Measurements from ENCODE around the gene KIAA1549. TPM values are rescaled to one million over a fixed set of nuclear protein-coding genes. Genes with fewer than 3 reads are reported as not detected.

Gene KIAA1549
- total and polyA plus RNA-seq, 2 of the 4 experiments (the other 2 are of a cell fraction), result 1.3 to 3.3 TPM

DNA sequence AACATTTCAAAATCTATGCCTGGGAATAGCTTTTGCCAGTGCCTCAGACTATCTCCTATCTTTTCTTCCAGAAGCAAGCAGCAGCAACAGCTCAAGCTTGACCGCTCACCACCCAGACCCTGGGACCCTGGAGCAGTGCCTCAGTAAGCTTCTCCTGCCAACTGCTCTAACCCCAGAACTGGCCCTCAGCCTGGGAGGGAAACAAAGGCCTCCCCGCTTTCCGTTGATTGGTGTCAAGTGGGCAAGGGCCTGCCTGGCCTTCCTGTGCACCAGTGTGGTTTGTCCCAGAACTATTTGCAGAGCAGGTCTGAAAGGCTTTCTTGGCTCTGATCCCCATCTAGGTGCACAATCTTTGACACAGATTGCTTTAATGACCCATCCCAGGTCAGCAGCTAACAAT lies 179.9 kb downstream of the KIAA1549 start:
- ATAC-seq (ENCODE audit: low read depth) (no peak), DNase-seq (no peak)
- no peak for TF ChIP-seq RCOR1 (IDR thresholded peaks at IDR 0.05; ENCODE audit: insufficient replicate concordance, low read length)
- TF ChIP-seq, protein P1, sequence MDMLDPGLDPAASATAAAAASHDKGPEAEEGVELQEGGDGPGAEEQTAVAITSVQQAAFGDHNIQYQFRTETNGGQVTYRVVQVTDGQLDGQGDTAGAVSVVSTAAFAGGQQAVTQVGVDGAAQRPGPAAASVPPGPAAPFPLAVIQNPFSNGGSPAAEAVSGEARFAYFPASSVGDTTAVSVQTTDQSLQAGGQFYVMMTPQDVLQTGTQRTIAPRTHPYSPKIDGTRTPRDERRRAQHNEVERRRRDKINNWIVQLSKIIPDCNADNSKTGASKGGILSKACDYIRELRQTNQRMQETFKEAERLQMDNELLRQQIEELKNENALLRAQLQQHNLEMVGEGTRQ (IDR thresholded peaks at IDR 0.05; ENCODE audit: low read depth, low read length), result no peak
- no peak for TF ChIP-seq MAZ (IDR thresholded peaks at IDR 0.05; ENCODE audit: borderline replicate concordance, low read depth, low read length)
- TF ChIP-seq NFE2L2 (IDR thresholded peaks at IDR 0.05; ENCODE audit: low read depth, low read length), result no peak
- no peak for TF ChIP-seq CHD1 (IDR thresholded peaks at IDR 0.05; ENCODE audit: low read depth, low read length)
- TF ChIP-seq BHLHE40 (IDR thresholded peaks at IDR 0.05; ENCODE audit: low read depth, low read length), result no peak
- no peak for TF ChIP-seq MXI1 (IDR thresholded peaks at IDR 0.05; ENCODE audit: borderline replicate concordance, low read depth, low read length)
- no peak for TF ChIP-seq CEBPB (IDR thresholded peaks at IDR 0.05; ENCODE audit: low read depth, low read length)
- TF ChIP-seq RAD21 (IDR thresholded peaks at IDR 0.05; ENCODE audit: low read length), result no peak
- no peak for TF ChIP-seq POLR2A (IDR thresholded peaks at IDR 0.05; ENCODE audit: low read depth, low read length)
- no peak for TF ChIP-seq SMC3 (IDR thresholded peaks at IDR 0.05; ENCODE audit: low read depth, low read length)
- no peak for TF ChIP-seq MAFK (IDR thresholded peaks at IDR 0.05; ENCODE audit: low read depth, low read length)
- TF ChIP-seq, protein P2, sequence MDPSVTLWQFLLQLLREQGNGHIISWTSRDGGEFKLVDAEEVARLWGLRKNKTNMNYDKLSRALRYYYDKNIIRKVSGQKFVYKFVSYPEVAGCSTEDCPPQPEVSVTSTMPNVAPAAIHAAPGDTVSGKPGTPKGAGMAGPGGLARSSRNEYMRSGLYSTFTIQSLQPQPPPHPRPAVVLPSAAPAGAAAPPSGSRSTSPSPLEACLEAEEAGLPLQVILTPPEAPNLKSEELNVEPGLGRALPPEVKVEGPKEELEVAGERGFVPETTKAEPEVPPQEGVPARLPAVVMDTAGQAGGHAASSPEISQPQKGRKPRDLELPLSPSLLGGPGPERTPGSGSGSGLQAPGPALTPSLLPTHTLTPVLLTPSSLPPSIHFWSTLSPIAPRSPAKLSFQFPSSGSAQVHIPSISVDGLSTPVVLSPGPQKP (IDR thresholded peaks at IDR 0.05; ENCODE audit: borderline replicate concordance, low read depth, low read length), result no peak
- TF ChIP-seq RFX5 (IDR thresholded peaks at IDR 0.05; ENCODE audit: low read depth, low read length), result no peak
- TF ChIP-seq FOS (IDR thresholded peaks at IDR 0.05; ENCODE audit: low read depth, low read length), result no peak
- Histone ChIP-seq H4K8ac (ENCODE audit: low read depth in 2 of 2, low read length in 2 of 2) (no peak overlapping the region), H3K4me2 (ENCODE audit: low read depth, low read length) (no peak overlapping the region), H3K27me3 (ENCODE audit: control insufficient read depth, insufficient read depth, low read length) (no peaks in the 10 kb centered on the region), H4K5ac (ENCODE audit: low read depth, low read length) (no peak overlapping the region), H3K23ac (ENCODE audit: low read depth, low read length) (no peak overlapping the region), H3K4me1 (ENCODE audit: control insufficient read depth, insufficient read depth, low read length) (no peaks in the 10 kb centered on the region), H3K9me3 (ENCODE audit: control insufficient read depth, insufficient read depth, low read length) (no peaks in the 10 kb centered on the region), H2AFZ (replicated peaks; ENCODE audit: low read length, poor library complexity) (no peak overlapping the region), H2AK9ac (replicated peaks; ENCODE audit: low read depth, low read length, poor library complexity) (no peak overlapping the region), H3K14ac (replicated peaks; ENCODE audit: low read depth, low read length) (no peak overlapping the region), H2BK15ac (ENCODE audit: low read depth, low read length) (no peak overlapping the region), H4K91ac (ENCODE audit: insufficient read depth, low read depth, low read length) (no peak overlapping the region), H3K27ac (ENCODE audit: insufficient read depth, low read length) (no peak overlapping the region), H2BK20ac (ENCODE audit: low read depth, low read length) (no peak overlapping the region), H3K9ac (ENCODE audit: low read depth, low read length) (no peak overlapping the region), H2BK5ac (ENCODE audit: low read depth, low read length, poor library complexity, severe bottlenecking) (no peak overlapping the region), H3K9me1 (ENCODE audit: insufficient read depth, low read length) (no peaks in the 10 kb centered on the region), H3K36me3 (ENCODE audit: control insufficient read depth, insufficient read depth, low read length) (no peaks in the 10 kb centered on the region), H3K56ac (ENCODE audit: extremely low read depth, insufficient read depth, low read length) (no peak overlapping the region), H4K20me1 (ENCODE audit: insufficient read depth, low read length) (no peaks in the 10 kb centered on the region), H2BK120ac (ENCODE audit: low read depth, low read length) (no peak overlapping the region), H3K79me1 (ENCODE audit: low read depth in 1 of 2, low read length in 2 of 2) (no peaks in the 10 kb centered on the region), H3K18ac (ENCODE audit: low read depth, low read length) (no peak overlapping the region), H3K4me3 (ENCODE audit: insufficient read depth, low read depth, low read length) (no peak overlapping the region), H2AK5ac (ENCODE audit: low read depth, low read length) (no peak overlapping the region), H3K4ac (ENCODE audit: low read depth, low read length) (no peak overlapping the region)
- BruUV-seq (replicated peaks), result no TSS peak
- intact Hi-C loops (cut with micrococcal nuclease) (no loop called here), dilution Hi-C loops (cut with HindIII; ENCODE audit: low sequenced_read_pairs, unreplicated experiment) (no loop called here), in situ Hi-C loops (cut with MboI; ENCODE audit: low sequenced_read_pairs) (no loop called here)
- WGBS, 2 experiments (ENCODE audit: extremely low coverage in 2 of 2, insufficient read length in 1 of 2), result 80% methylated on average over 1 of the region's 3 CpGs; no CpG with 5 or more reads in 1 of the 2 experiments
- POLR2A ChIA-PET (ENCODE audit: unreplicated experiment), result no interaction called here
- CTCF ChIA-PET, result no interaction called here
